Sigmoid colon (tissue), 7 donors: ENCODE measurements around the gene MRNIP. TPM values are rescaled to one million over a fixed set of nuclear protein-coding genes. Genes with fewer than 3 reads are reported as not detected.

Source experiments
- DNase-seq: peaks from one replicate; pipeline ENCODE4 v3.0.0-alpha.2; 2019
- H3K27ac ChIP-seq, 4 donors: fragments of 200-600 bp; sonication (generic); one replicate each; pipeline ENCODE4 v1.5.1; 2016 to 2019; ENCODE audit warnings: mild to moderate bottlenecking in 1 of 4
- H3K27me3 ChIP-seq, 3 donors: fragments of 200-600 bp; sonication (generic); one replicate each; pipeline ENCODE4 v1.5.1; 2019; ENCODE audit warnings: mild to moderate bottlenecking in 1 of 3
- H3K36me3 ChIP-seq, 4 donors: fragments of 200-600 bp; sonication (generic); one replicate each; pipeline ENCODE4 v1.5.1; 2016 to 2019
- H3K4me1 ChIP-seq, 4 donors: fragments of 200-600 bp; sonication (generic); one replicate each; pipeline ENCODE4 v1.5.1; 2017 to 2019
- H3K4me3 ChIP-seq, 4 donors: fragments of 200-600 bp; sonication (generic); one replicate each; pipeline ENCODE4 v1.5.1; 2017 to 2019; ENCODE audit warnings: mild to moderate bottlenecking in 2 of 4, moderate library complexity in 1 of 4
- H3K9me3 ChIP-seq, 4 donors: fragments of 200-600 bp in 3 of 4; sonication (generic) in 3 of 4; one replicate each; pipeline versions ENCODE4 v1.5.1 to v1.6.1; 2013 to 2019
- CTCF ChIP-seq, 4 experiments: fragments of 450-650 bp in 3 of 4; fragments of 200-600 bp in 1 of 4; IDR thresholded peaks; one replicate each; pipeline ENCODE4 v1.5.1; 2016 to 2019; ENCODE audit warnings: antibody characterized with exemption in 4 of 4, mild to moderate bottlenecking in 3 of 4, moderate library complexity in 2 of 4
- EP300 ChIP-seq, 4 donors: sonication (generic); formaldehyde crosslinking; IDR thresholded peaks; one replicate each; pipeline ENCODE4 v1.6.1; 2017; ENCODE audit warnings: antibody characterized with exemption in 4 of 4
- POLR2A ChIP-seq, 2 donors: fragments of 450-650 bp; IDR thresholded peaks; one replicate each; pipeline ENCODE4 v1.6.1; 2016; ENCODE audit warnings: antibody characterized with exemption in 2 of 2, mild to moderate bottlenecking in 2 of 2, moderate library complexity in 2 of 2
- POLR2AphosphoS5 ChIP-seq, 4 donors: sonication (generic); formaldehyde crosslinking; IDR thresholded peaks; one replicate each; pipeline ENCODE4 v1.6.1; 2017; ENCODE audit warnings: antibody characterized with exemption in 4 of 4
- WGBS, 2 donors: extraction: QIAGEN DNeasy Blood & Tissue Kit; methylation state at CpG; one replicate each; pipeline ENCODE4 v1.1.7; 2013; 5-methylcytosine and 5-hydroxymethylcytosine counted together
- intact Hi-C: fragments of 100-400 bp; cut with DNase I; formaldehyde crosslinking; loops from one replicate; pipeline ENCODE4 v1.15.1; 2023
- polyA plus RNA-seq, 3 donors: library from polyadenylated mRNA; stranded (reverse); fragments of 200-250 nt; gene quantifications; one replicate each; pipeline ENCODE4 v1.2.3, GENCODE V29; 2013
- total RNA-seq, 4 donors: library from RNA; depleted of rRNA; stranded (reverse); fragments of >200 nt; gene quantifications; one replicate each; pipeline ENCODE4 v1.1.0, GENCODE V29; 2016
- donor health status: healthy with polysubstance abuse.
- donor health status: Bipolar disorder and iron deficiency.
- donor health status: healthy.

Gene MRNIP
- total and polyA plus RNA-seq, 7 donors: 8.3 to 59.8 (median 30.7) TPM

DNA sequence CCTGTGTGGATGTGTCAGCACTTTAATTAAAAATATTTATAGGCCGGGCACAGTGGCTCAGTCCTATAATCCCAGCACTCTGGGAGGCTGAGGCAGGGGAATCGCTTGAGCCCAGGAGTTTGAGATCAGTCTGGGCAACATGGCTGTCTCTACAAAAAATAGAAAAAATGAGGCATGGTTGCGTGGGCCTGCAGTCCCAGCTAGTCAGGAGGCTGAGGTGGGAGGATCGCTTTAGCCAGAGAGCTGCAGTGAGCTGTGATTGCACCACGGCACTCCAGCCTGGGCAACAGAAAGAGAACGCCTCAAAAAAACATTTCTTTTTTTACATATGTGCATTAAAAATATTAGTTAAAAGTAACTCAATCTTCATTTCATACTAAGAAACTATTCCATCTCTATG, 42.8 kb upstream of the MRNIP start:
- DNase-seq: no peak
- no peak for TF ChIP-seq CTCF (IDR thresholded peaks at IDR 0.05)
- peaks cover 0 to 6% (median 4%) of the 10 kb centered on the region in 4 donors for H3K4me1 ChIP-seq
- 94 to 96% methylated on average over 6 of the region's 6 CpGs for WGBS, 2 donors
- no peak overlapping the region for H3K27ac ChIP-seq
- no peak overlapping the region for H3K4me3 ChIP-seq
- no peaks in the 10 kb centered on the region for H3K9me3 ChIP-seq
- no peaks in the 10 kb centered on the region for H3K27me3 ChIP-seq
- intact Hi-C loops: no loop called here
- H3K36me3 ChIP-seq: peaks cover 15 to 74% (median 33%) of the 10 kb centered on the region in 4 donors

DNA sequence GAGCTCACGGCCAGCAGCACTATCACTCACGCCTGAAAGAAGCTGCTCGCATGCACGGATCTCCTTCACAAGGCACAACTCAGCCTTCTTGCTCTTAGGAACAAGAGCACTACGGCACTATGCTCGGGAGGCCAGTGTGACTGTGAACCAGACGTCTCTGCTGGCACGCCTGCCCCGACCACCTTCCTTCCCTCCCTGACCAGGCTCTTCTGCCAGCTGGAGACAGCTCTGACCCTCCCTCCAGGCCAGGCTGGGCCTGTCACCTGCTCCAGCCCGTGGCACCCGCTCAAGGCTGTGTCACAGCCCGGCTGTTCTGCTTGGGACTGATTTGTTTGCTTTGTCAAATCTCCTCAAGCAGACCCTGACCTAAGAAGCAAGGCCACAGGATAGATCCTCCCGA, 42.1 kb upstream of the MRNIP start:
- no peak for DNase-seq
- Histone ChIP-seq H3K27me3 (no peaks in the 10 kb centered on the region), H3K27ac (no peak overlapping the region), H3K9me3 (no peaks in the 10 kb centered on the region), H3K36me3 (peaks cover 15 to 81% (median 33%) of the 10 kb centered on the region in 4 donors), H3K4me1 (no peaks in the 10 kb centered on the region), H3K4me3 (no peak overlapping the region)
- intact Hi-C loops: no loop called here
- 93% methylated on average over 13 of the region's 13 CpGs for WGBS, 2 donors
- TF ChIP-seq CTCF (IDR thresholded peaks at IDR 0.05) (no peak), POLR2A (IDR thresholded peaks at IDR 0.05) (no peak), EP300 (IDR thresholded peaks at IDR 0.05) (no peak), POLR2AphosphoS5 (IDR thresholded peaks at IDR 0.05) (no peak)

GRCh38 chr5:179900206-179900605, 41.6 kb upstream of the MRNIP start:
- intact Hi-C loops: no loop called here

DNA sequence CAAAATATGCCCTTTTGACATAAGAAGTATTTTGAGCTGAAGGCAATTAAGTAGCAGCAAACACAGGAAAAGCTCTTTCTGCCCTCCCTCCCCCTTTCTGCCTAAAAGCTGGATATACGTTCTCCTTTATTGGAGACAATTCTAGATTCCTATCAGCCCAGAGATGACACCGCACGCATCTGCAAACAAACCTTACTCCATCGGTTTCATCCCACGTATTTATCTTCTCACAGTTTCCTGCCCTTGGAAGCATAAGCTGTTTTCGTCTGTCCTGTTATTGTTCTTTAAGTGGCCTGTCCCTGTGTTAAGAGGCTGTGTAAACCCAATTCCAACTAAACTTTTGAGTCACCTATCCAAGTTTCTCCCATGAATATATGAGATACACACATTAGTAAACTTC, 37.2 kb upstream of the MRNIP start:
- H3K4me1 ChIP-seq: no peaks in the 10 kb centered on the region
- intact Hi-C loops: no loop called here
- no peak overlapping the region for H3K27ac ChIP-seq
- peaks cover 32 to 94% (median 62%) of the 10 kb centered on the region in 4 donors for H3K36me3 ChIP-seq
- no peaks in the 10 kb centered on the region for H3K27me3 ChIP-seq
- no peak for DNase-seq
- no peak overlapping the region for H3K4me3 ChIP-seq
- no peaks in the 10 kb centered on the region for H3K9me3 ChIP-seq
- WGBS, 2 donors: 89 to 90% methylated on average over 6 of the region's 6 CpGs
- TF ChIP-seq POLR2AphosphoS5 (IDR thresholded peaks at IDR 0.05): no peak

More at GRCh38 chr5:179900206-179900605, 41.6 kb upstream of the MRNIP start:
- H3K27me3 ChIP-seq: no peaks in the 10 kb centered on the region
- 84% methylated on average over 9 of the region's 9 CpGs for WGBS, 2 donors
- no peak for TF ChIP-seq POLR2AphosphoS5 (IDR thresholded peaks at IDR 0.05)
- no peak for TF ChIP-seq EP300 (IDR thresholded peaks at IDR 0.05)
- TF ChIP-seq POLR2A (IDR thresholded peaks at IDR 0.05): no peak
- no peak for TF ChIP-seq CTCF (IDR thresholded peaks at IDR 0.05)
- no peaks in the 10 kb centered on the region for H3K4me1 ChIP-seq
- peaks cover 15 to 86% (median 35%) of the 10 kb centered on the region in 4 donors for H3K36me3 ChIP-seq
- H3K9me3 ChIP-seq: no peaks in the 10 kb centered on the region
- DNase-seq: no peak
- H3K27ac ChIP-seq: no peak overlapping the region
- H3K4me3 ChIP-seq: no peak overlapping the region

GRCh38 chr5:179893958-179894895, 35.6 kb upstream of the MRNIP start:
- Histone ChIP-seq H3K9me3 (no peaks in the 10 kb centered on the region), H3K27me3 (no peaks in the 10 kb centered on the region), H3K27ac (no peak overlapping the region), H3K36me3 (peaks cover 42 to 100% (median 71%) of the 10 kb centered on the region in 4 donors), H3K4me1 (no peaks in the 10 kb centered on the region), H3K4me3 (no peak overlapping the region)
- TF ChIP-seq POLR2A (IDR thresholded peaks at IDR 0.05) (no peak), CTCF (IDR thresholded peaks at IDR 0.05) (no peak), EP300 (IDR thresholded peaks at IDR 0.05) (no peak), POLR2AphosphoS5 (IDR thresholded peaks at IDR 0.05) (no peak)
- DNase-seq: no peak
- intact Hi-C loops: no loop called here
- WGBS, 2 donors: 92 to 93% methylated on average over 26 of the region's 26 CpGs
